Lower leg skin (tissue), 4 donors: ENCODE data around the gene BTBD18. TPM values are rescaled to one million over a fixed set of nuclear protein-coding genes. Genes with fewer than 3 reads are reported as not detected.

Source experiments
- DNase-seq, 2 donors: peaks; one replicate each; pipeline ENCODE4 v3.0.0-alpha.2; 2019; ENCODE audit warnings: low spot score in 2 of 2
- H3K4me3 ChIP-seq: fragments of 200-600 bp; sonication (generic); 2 replicates; pipeline ENCODE4 v1.5.1; 2017; ENCODE audit warnings: mild to moderate bottlenecking, low read depth; ENCODE audit not compliant: poor library complexity, severe bottlenecking
- CTCF ChIP-seq, 3 donors: fragments of 450-650 bp; IDR thresholded peaks; one replicate each; pipeline ENCODE4 v1.5.1; 2016; ENCODE audit warnings: antibody characterized with exemption in 3 of 3, mild to moderate bottlenecking in 3 of 3, moderate library complexity in 2 of 3
- POLR2A ChIP-seq, 2 donors: fragments of 450-650 bp; IDR thresholded peaks; one replicate each; pipeline ENCODE4 v1.6.1; 2016 to 2017; ENCODE audit warnings: antibody characterized with exemption in 2 of 2, mild to moderate bottlenecking in 1 of 2, moderate library complexity in 1 of 2
- whole genome bisulfite sequencing, 2 donors: methylation state at CpG; one replicate each; pipeline ENCODE4 v1.1.5; 2018; 5-methylcytosine and 5-hydroxymethylcytosine counted together
- intact Hi-C: fragments of 100-400 bp; cut with DNase I; formaldehyde crosslinking; loops from one replicate; pipeline ENCODE4 v1.15.0; 2023; ENCODE audit warnings: low total_unique reads
- total RNA-seq, 4 donors: library from RNA; depleted of rRNA; stranded (reverse); fragments of >200 nt; gene quantifications; one replicate each; pipeline ENCODE4 v1.1.0, GENCODE V29; 2016

BTBD18 gene
- total RNA-seq, 4 donors from 2014 or later = not detected

GRCh38 chr11:57762235-57762861 is 10.7 kb upstream of the BTBD18 start:
- WGBS, 2 donors = 1 to 5% methylated on average over 9 of the region's 9 CpGs
- H3K4me3 ChIP-seq = peak overlapping the region; percentile 36
- DNase-seq = no peak
- TF ChIP-seq POLR2A (IDR thresholded peaks at IDR 0.05) (no peak), CTCF (IDR thresholded peaks at IDR 0.05) (no peak)
- intact Hi-C loops = no loop called here

- intact Hi-C loops = no loop called here
- TF ChIP-seq POLR2A (IDR thresholded peaks at IDR 0.05) (no peak), CTCF (IDR thresholded peaks at IDR 0.05) (no peak)
- DNase-seq = peak; percentile 91 to 96
- H3K4me3 ChIP-seq = peak within 1 kb of the TSS; percentile 36
- 4 to 6% methylated on average over 13 of the region's 13 CpGs for WGBS, 2 donors
Measured at GRCh38 chr11:57761301-57762234, 9.9 kb upstream of the BTBD18 start, which contains the start of gene CTNND1. CTNND1 (plus strand) TSS chr11:57761802; CDS start chr11:57791479, 29,677 bp downstream.

GRCh38 chr11:57758174-57758573 is 6.6 kb upstream of the BTBD18 start:
- TF ChIP-seq POLR2A (IDR thresholded peaks at IDR 0.05) = no peak
- TF ChIP-seq CTCF (IDR thresholded peaks at IDR 0.05) = no peak
- 91 to 94% methylated on average over 3 of the region's 3 CpGs for WGBS, 2 donors
- intact Hi-C loops = no loop called here
- no peak overlapping the region for H3K4me3 ChIP-seq
- no peak for DNase-seq

GRCh38 chr11:57752954-57753353 is 1.3 kb upstream of the BTBD18 start:
- H3K4me3 ChIP-seq = no peak overlapping the region
- TF ChIP-seq CTCF (IDR thresholded peaks at IDR 0.05) (no peak), POLR2A (IDR thresholded peaks at IDR 0.05) (no peak)
- intact Hi-C loops = no loop called here
- WGBS, 2 donors = 97 to 98% methylated on average over 30 of the region's 30 CpGs
- no peak for DNase-seq

GRCh38 chr11:57751176-57751575 is 443 bp downstream of the BTBD18 start:
- TF ChIP-seq POLR2A (IDR thresholded peaks at IDR 0.05) (no peak), CTCF (IDR thresholded peaks at IDR 0.05) (no peak)
- intact Hi-C loops = no loop called here
- DNase-seq = no peak
- no peak overlapping the region for H3K4me3 ChIP-seq
